Upper lobe of right lung (tissue), 1 donor: ENCODE measurements around the gene TBC1D1. TPM values are rescaled to one million over a fixed set of nuclear protein-coding genes. Genes with fewer than 3 reads are reported as not detected.

ENCODE experiments used
- ATAC-seq: fragments of 200-7000 bp; cut with Tn5 transposase; one replicate; pipeline ENCODE4 v1.9.1; 2020; ENCODE audit warnings: mild to moderate bottlenecking, moderate library complexity
- DNase-seq: peaks from one replicate; pipeline ENCODE4 v3.0.0-alpha.2; 2020
- H3K27ac ChIP-seq: fragments of 200-600 bp; one replicate; pipeline ENCODE4 v1.8.0; 2022
- H3K27me3 ChIP-seq: fragments of 200-600 bp; one replicate; pipeline ENCODE4 v1.8.0; 2022; ENCODE audit warnings: mild to moderate bottlenecking
- H3K36me3 ChIP-seq: fragments of 200-600 bp; one replicate; pipeline ENCODE4 v1.8.0; 2022
- H3K4me1 ChIP-seq: fragments of 200-600 bp; one replicate; pipeline ENCODE4 v1.8.0; 2022
- H3K4me3 ChIP-seq: fragments of 200-600 bp; one replicate; pipeline ENCODE4 v1.8.0; 2022; ENCODE audit warnings: mild to moderate bottlenecking
- H3K9me3 ChIP-seq: fragments of 200-600 bp; one replicate; pipeline ENCODE4 v1.8.0; 2022
- intact Hi-C: fragments of 100-400 bp; cut with DNase I; formaldehyde crosslinking; loops from one replicate; pipeline ENCODE4 v1.11.0; 2022
- total RNA-seq: library from RNA; stranded (reverse); fragmentation: NEBNext Ultra II Directional; extraction: Animal tissue kit (Norgen Biotek cat#: 25700); gene quantifications from one replicate; pipeline ENCODE4 v1.2.1, GENCODE V29; 2021
- TF ChIP-seq, protein P1 (sequence below): fragments of 200-600 bp; IDR thresholded peaks from one replicate; pipeline ENCODE4 v1.8.0; 2022; ENCODE audit warnings: antibody characterized with exemption
- donor health status: DM: no; HTN: yes; CAD: no; lungs with severe emphysema.

The TBC1D1 gene
- total RNA-seq, 1 donor from 2014 or later = 61.9 TPM

DNA sequence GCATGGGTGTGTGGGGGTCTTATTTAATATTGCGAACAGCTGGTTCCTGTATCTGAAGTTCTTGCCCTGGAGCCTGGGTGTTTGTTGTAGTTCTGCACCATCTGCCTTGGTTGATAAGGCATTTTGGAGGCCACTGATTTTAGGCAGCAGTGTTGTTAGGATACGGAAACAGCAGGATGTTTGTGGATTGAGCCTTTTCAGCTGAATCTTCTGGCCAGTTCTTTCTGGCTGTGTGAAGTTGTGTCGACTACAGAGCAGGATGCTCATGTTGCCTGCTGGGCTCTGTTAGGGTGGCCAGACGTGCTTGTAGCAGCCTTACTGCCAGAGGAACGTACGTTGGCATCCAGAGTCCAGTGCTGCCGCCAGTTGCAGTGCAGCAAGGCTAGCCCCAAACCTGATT is 203.5 kb downstream of the TBC1D1 start:
- H3K4me3 ChIP-seq = no peak overlapping the region
- DNase-seq = no peak
- TF ChIP-seq, protein P1, sequence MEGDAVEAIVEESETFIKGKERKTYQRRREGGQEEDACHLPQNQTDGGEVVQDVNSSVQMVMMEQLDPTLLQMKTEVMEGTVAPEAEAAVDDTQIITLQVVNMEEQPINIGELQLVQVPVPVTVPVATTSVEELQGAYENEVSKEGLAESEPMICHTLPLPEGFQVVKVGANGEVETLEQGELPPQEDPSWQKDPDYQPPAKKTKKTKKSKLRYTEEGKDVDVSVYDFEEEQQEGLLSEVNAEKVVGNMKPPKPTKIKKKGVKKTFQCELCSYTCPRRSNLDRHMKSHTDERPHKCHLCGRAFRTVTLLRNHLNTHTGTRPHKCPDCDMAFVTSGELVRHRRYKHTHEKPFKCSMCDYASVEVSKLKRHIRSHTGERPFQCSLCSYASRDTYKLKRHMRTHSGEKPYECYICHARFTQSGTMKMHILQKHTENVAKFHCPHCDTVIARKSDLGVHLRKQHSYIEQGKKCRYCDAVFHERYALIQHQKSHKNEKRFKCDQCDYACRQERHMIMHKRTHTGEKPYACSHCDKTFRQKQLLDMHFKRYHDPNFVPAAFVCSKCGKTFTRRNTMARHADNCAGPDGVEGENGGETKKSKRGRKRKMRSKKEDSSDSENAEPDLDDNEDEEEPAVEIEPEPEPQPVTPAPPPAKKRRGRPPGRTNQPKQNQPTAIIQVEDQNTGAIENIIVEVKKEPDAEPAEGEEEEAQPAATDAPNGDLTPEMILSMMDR = no peak
- peaks cover 35% of the 10 kb centered on the region for H3K36me3 ChIP-seq
- intact Hi-C loops = no loop called here
- no peaks in the 10 kb centered on the region for H3K4me1 ChIP-seq
- H3K27ac ChIP-seq = no peak overlapping the region
- H3K27me3 ChIP-seq = no peaks in the 10 kb centered on the region
- no peak for ATAC-seq
- H3K9me3 ChIP-seq = no peaks in the 10 kb centered on the region

DNA sequence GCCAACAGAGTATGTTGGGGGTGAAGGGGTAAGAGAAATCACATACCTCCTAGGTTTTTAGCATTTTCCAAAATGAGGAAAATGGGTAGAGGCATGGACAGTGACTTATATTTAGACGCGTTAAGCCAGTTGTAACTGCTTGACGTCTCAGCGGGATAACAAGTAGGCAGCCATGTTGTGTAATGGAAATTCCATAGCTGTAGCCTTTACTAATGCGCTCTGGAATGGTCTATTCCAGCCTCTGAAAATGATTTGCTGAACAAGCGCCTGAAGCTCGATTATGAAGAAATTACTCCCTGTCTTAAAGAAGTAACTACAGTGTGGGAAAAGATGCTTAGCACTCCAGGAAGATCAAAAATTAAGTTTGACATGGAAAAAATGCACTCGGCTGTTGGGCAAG is 204.8 kb downstream of the TBC1D1 start:
- TF ChIP-seq, protein P1 = no peak
- intact Hi-C loops = no loop called here
- Histone ChIP-seq H3K4me3 (no peak overlapping the region), H3K27me3 (no peaks in the 10 kb centered on the region), H3K4me1 (no peaks in the 10 kb centered on the region), H3K36me3 (peaks cover 22% of the 10 kb centered on the region), H3K27ac (no peak overlapping the region), H3K9me3 (no peaks in the 10 kb centered on the region)
- ATAC-seq (no peak), DNase-seq (no peak)

DNA sequence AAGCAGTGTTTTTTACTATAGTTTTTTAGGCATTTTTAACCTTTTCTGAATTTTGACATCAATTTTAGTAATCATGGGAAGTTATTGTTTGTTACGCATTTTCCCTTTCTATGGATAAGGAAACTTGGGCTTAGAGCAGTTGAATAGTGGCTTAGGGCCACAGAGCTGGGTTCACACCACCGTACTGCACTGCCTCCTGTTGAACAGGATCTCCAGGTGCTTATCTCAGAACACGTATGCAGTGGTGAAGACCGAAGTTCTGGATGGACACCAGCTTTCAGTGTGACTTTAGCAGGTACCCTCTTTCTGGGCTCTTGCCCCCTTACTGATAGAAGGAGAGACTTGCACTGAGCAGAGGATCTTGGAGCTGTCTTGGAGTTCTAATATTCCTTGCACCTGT is 206.9 kb downstream of the TBC1D1 start:
- Histone ChIP-seq H3K36me3 (peaks cover 20% of the 10 kb centered on the region), H3K27ac (no peak overlapping the region), H3K9me3 (no peaks in the 10 kb centered on the region), H3K4me1 (no peaks in the 10 kb centered on the region), H3K27me3 (no peaks in the 10 kb centered on the region), H3K4me3 (no peak overlapping the region)
- TF ChIP-seq, protein P1 = no peak
- intact Hi-C loops = no loop called here
- ATAC-seq = no peak
- DNase-seq = no peak

DNA sequence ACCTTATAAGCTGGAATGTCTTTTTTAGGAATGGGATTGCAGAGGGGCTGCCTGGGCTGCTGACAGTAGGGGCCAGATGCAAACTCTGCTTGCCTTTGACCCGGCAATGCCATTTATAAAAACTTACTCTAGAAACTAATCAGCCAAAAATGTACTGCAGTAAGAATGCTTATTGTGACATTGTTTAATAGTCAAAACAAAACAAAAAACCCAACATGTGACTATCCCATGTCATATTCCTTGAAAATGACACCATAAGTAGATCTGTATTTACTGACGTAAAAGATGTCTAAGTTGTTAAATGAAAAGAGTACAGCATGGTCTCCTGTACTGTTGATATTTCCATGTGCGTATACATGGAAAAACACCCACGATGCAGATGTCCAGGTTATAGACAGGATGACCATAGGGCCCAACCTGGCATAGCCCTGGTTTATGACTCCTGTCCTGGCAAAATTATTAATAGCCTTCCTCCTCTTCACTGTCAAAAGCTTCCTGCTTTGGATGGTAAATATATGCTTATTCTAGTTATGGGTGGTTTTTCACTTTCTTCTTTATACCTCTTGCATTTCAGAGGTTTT is 208.2 kb downstream of the TBC1D1 start:
- no peak overlapping the region for H3K27ac ChIP-seq
- no peak overlapping the region for H3K4me3 ChIP-seq
- TF ChIP-seq, protein P1 = no peak
- peaks cover 33% of the 10 kb centered on the region for H3K36me3 ChIP-seq
- intact Hi-C loops = no loop called here
- no peaks in the 10 kb centered on the region for H3K9me3 ChIP-seq
- no peaks in the 10 kb centered on the region for H3K27me3 ChIP-seq
- H3K4me1 ChIP-seq = no peaks in the 10 kb centered on the region
- ATAC-seq (no peak), DNase-seq (no peak)

DNA sequence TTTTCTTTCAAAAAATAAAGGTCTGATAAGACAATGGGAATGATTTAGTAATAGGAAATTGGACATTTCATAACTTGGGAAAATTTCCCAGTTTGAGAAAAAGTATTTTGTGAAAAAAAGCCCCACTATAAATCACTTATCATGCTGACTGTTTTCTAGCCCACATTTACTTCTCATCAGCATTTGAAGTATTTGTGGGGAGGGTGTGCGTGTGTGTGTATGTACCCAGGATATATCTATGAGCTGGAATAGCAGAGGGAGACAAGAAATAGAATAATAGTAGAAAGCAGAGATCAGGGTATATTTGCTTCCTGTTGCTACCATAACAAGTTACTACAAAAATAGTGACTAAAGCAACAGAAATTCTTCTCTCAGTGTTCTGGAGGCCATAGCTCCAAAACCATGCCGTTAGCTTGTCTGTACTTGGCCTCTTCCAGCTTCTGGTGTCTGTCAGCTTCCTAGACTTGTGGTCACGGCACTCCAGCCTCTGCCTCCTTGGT is 209.1 kb downstream of the TBC1D1 start:
- ATAC-seq = no peak
- Histone ChIP-seq H3K27me3 (no peaks in the 10 kb centered on the region), H3K4me1 (no peaks in the 10 kb centered on the region), H3K27ac (peak overlapping the region; percentile 12), H3K4me3 (no peak overlapping the region), H3K36me3 (peaks cover 33% of the 10 kb centered on the region), H3K9me3 (no peaks in the 10 kb centered on the region)
- intact Hi-C loops = no loop called here
- no peak for DNase-seq
- TF ChIP-seq, protein P1 = no peak
